Fibroblast of lung (primary cell): ENCODE measurements around the gene GTF2A2.

Experiments used
- EZH2 ChIP-seq: IDR thresholded peaks from 2 replicates; pipeline ENCODE4 v1.5.1; 2012; ENCODE audit warnings: low read length, control low read depth, mild to moderate bottlenecking; ENCODE audit errors: missing control alignments
- TF ChIP-seq, protein P1 (sequence below), 2 donors: IDR thresholded peaks in 1 of 2; conservative IDR thresholded peaks in 1 of 2; 1 replicate in 1 of 2; 2 replicates in 1 of 2; pipeline ENCODE4 v1.5.1; 2011 to 2012; ENCODE audit warnings: low read length in 2 of 2, control low read depth in 1 of 2, inconsistent platforms in 1 of 2, low read depth in 1 of 2, mild to moderate bottlenecking in 1 of 2

DNA sequence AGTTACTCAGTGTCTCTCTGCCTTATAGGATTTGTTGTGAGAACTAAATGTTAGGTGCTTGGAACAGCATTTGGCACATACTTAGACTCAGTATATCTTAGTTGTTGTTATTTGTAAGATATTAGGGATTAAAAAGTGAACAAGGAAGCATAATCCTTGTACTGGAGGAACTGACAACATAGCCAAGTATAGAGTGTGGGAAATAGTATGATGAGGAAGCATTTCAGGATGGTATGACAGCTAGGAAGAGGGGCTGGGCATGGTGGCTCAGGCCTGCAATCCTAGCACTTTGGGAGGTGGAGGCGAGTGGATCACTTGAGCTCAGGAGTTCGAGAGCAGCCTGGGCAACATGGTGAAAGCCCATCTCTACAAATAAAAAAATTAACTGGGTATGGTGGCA is 62.3 kb downstream of the GTF2A2 start:
- TF ChIP-seq, protein P1, sequence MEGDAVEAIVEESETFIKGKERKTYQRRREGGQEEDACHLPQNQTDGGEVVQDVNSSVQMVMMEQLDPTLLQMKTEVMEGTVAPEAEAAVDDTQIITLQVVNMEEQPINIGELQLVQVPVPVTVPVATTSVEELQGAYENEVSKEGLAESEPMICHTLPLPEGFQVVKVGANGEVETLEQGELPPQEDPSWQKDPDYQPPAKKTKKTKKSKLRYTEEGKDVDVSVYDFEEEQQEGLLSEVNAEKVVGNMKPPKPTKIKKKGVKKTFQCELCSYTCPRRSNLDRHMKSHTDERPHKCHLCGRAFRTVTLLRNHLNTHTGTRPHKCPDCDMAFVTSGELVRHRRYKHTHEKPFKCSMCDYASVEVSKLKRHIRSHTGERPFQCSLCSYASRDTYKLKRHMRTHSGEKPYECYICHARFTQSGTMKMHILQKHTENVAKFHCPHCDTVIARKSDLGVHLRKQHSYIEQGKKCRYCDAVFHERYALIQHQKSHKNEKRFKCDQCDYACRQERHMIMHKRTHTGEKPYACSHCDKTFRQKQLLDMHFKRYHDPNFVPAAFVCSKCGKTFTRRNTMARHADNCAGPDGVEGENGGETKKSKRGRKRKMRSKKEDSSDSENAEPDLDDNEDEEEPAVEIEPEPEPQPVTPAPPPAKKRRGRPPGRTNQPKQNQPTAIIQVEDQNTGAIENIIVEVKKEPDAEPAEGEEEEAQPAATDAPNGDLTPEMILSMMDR (conservative IDR thresholded peaks at IDR 0.05 in 1 of 2, IDR thresholded peaks at IDR 0.05 in 1 of 2; ENCODE audit: low read depth in 1 of 2, low read length in 2 of 2) = no peak
- TF ChIP-seq EZH2 = no peak
